Endothelial cell of umbilical vein (primary cell): Measurements from ENCODE around the gene CCDC74A. TPM values are rescaled to one million over a fixed set of nuclear protein-coding genes. Genes with fewer than 3 reads are reported as not detected.
"Not testable (repeated sequence)": the region's sequence is repeated elsewhere in the genome, so short reads cannot be mapped to it uniquely, and the experiment has no call there.

Source experiments
- BruUV-seq: library from RNA; stranded (reverse); fragments of 400-500 nt; replicated peaks from 2 replicates; lab custom pipeline; 2021; lab: Mats Ljungman, UMichigan
- CTCF ChIA-PET: fragments of 300-600, 350-600 bp; sonication (Branson Sonifier 250); formaldehyde crosslinking; loops from one replicate; lab custom pipeline; 2021; ENCODE audit warnings: antibody characterized with exemption, inconsistent platforms; lab: Charles Lee
- POLR2A ChIA-PET: fragments of 300-600, 350-600 bp; sonication (Branson Sonifier 250); formaldehyde crosslinking; loops from one replicate; lab custom pipeline; 2021; ENCODE audit warnings: antibody characterized with exemption, inconsistent platforms; lab: Charles Lee
- DNase-seq: peaks from one replicate; pipeline ENCODE4 v3.0.0-alpha.2; 2011; ENCODE audit warnings: low read depth, low spot score
- FAIRE-seq: peaks from 2 replicates; lab custom pipeline; 2011; peaks lifted over from hg19 to GRCh38; lab: Jason Lieb, UNC
- H2AFZ ChIP-seq: 2 replicates; pipeline ENCODE4 v1.6.0; 2012; ENCODE audit warnings: low read depth, low read length, control low read depth, inconsistent platforms
- H3K27ac ChIP-seq: 2 replicates; pipeline ENCODE4 v1.5.1; 2011; ENCODE audit warnings: low read depth, mild to moderate bottlenecking, control low read depth, low read length, moderate library complexity; ENCODE audit not compliant: insufficient read depth
- H3K27me3 ChIP-seq, 2 experiments: 2 replicates each; pipeline versions ENCODE4 v1.6.0 to v1.6.1; 2011; ENCODE audit warnings: low read length in 2 of 2, mixed read lengths in 1 of 2; ENCODE audit not compliant: control insufficient read depth in 2 of 2, insufficient read depth in 2 of 2
- H3K36me3 ChIP-seq, 2 experiments: 2 replicates in 1 of 2; 3 replicates in 1 of 2; pipeline ENCODE4 v1.5.1; 2011; ENCODE audit warnings: low read length in 2 of 2, mild to moderate bottlenecking in 1 of 2, moderate library complexity in 1 of 2; ENCODE audit not compliant: control insufficient read depth in 2 of 2, insufficient read depth in 2 of 2; ENCODE audit errors: extremely low read depth in 1 of 2
- H3K4me1 ChIP-seq: 3 replicates; pipeline ENCODE4 v1.5.1; 2011; ENCODE audit warnings: mild to moderate bottlenecking, low read length; ENCODE audit not compliant: control insufficient read depth, insufficient read depth; ENCODE audit errors: extremely low read depth
- H3K4me2 ChIP-seq: 2 replicates; pipeline ENCODE4 v1.6.1; 2011; ENCODE audit warnings: low read length, control low read depth, mixed read lengths; ENCODE audit not compliant: insufficient read depth
- H3K4me3 ChIP-seq, 3 experiments: fragments of 200-600 bp in 1 of 3; sonication (generic), shearing (Covaris generic) in 1 of 3; replicated peaks in 1 of 3; 2 replicates each; pipeline ENCODE4 v1.5.1; 2011 to 2016; ENCODE audit warnings: control low read depth in 3 of 3, low read length in 3 of 3, mild to moderate bottlenecking in 2 of 3, inconsistent platforms in 1 of 3, low read depth in 1 of 3, moderate library complexity in 1 of 3; ENCODE audit not compliant: insufficient read depth in 1 of 3
- H3K79me2 ChIP-seq: 2 replicates; pipeline ENCODE4 v1.6.0; 2012; ENCODE audit warnings: low read length, inconsistent platforms; ENCODE audit not compliant: control insufficient read depth, insufficient read depth
- H3K9ac ChIP-seq: replicated peaks from 2 replicates; pipeline ENCODE3; 2011; ENCODE audit warnings: low read length, control low read depth; ENCODE audit not compliant: insufficient read depth; ENCODE audit errors: extremely low read depth
- H3K9me1 ChIP-seq: replicated peaks from 3 replicates; pipeline ENCODE4 v1.6.0; 2011; ENCODE audit warnings: mild to moderate bottlenecking, low read length; ENCODE audit not compliant: control insufficient read depth, insufficient read depth; ENCODE audit errors: extremely low read depth
- H3K9me3 ChIP-seq: replicated peaks from 2 replicates; pipeline ENCODE4 v1.5.1; 2012; ENCODE audit warnings: low read length, inconsistent platforms; ENCODE audit not compliant: control insufficient read depth, insufficient read depth
- H4K20me1 ChIP-seq: replicated peaks from 2 replicates; pipeline ENCODE3; 2011; ENCODE audit warnings: mild to moderate bottlenecking, low read length; ENCODE audit not compliant: control insufficient read depth, insufficient read depth; ENCODE audit errors: extremely low read depth
- EZH2 ChIP-seq: IDR thresholded peaks from 2 replicates; pipeline ENCODE4 v1.6.1; 2012; ENCODE audit warnings: borderline replicate concordance, low read depth, mild to moderate bottlenecking, moderate library complexity, low read length, inconsistent platforms; ENCODE audit not compliant: severe bottlenecking
- FOS ChIP-seq: IDR thresholded peaks from 2 replicates; pipeline ENCODE4 v1.6.1; 2011; ENCODE audit warnings: mild to moderate bottlenecking, low read length, moderate library complexity, borderline replicate concordance; ENCODE audit not compliant: insufficient read depth
- GATA2 ChIP-seq: IDR thresholded peaks from 2 replicates; pipeline ENCODE4 v1.7.0; 2011; ENCODE audit warnings: low read depth, mild to moderate bottlenecking, moderate library complexity, mixed read lengths, low read length; ENCODE audit not compliant: insufficient read length, insufficient read depth
- MAX ChIP-seq: IDR thresholded peaks from 2 replicates; pipeline ENCODE4 v1.6.1; 2011; ENCODE audit not compliant: insufficient read depth, insufficient read length
- MYC ChIP-seq: IDR thresholded peaks from one replicate; pipeline ENCODE4 v1.6.1; 2011; ENCODE audit warnings: mild to moderate bottlenecking, low read depth, low read length
- POLR2A ChIP-seq: IDR thresholded peaks from 2 replicates; pipeline ENCODE4 v1.6.1; 2012; ENCODE audit warnings: low read depth, mild to moderate bottlenecking, control low read depth, low read length
- dilution Hi-C: fragments of 300-500 bp; cut with MboI; formaldehyde crosslinking; loops from one replicate; pipeline ENCODE4 v1.15.0; 2019; ENCODE audit warnings: low sequenced_read_pairs; ENCODE audit not compliant: extremely low pct_ligation_motif_present
- intact Hi-C: fragments of 100-400 bp; cut with micrococcal nuclease; formaldehyde crosslinking; loops from one replicate; pipeline ENCODE4 v1.10.0; 2022
- polyA plus RNA-seq, 4 experiments: library from polyadenylated mRNA; depleted of rRNA in 3 of 4; stranded (reverse) in 3 of 4; unstranded in 1 of 4; fragments of >200 nt; gene quantifications; 2 replicates each; pipeline versions ENCODE4 v1.2.1 to v1.2.3, GENCODE V29; 2011 to 2012; ENCODE audit warnings: missing spikeins in 1 of 4
- total RNA-seq: library from RNA; stranded (reverse); gene quantifications from 2 replicates; pipeline ENCODE4 v1.2.3, GENCODE V29; 2021

The CCDC74A gene
- total and polyA plus RNA-seq, 2 donors (not counting 3 experiments of a cell fraction or from before 2014, with no cell fraction given): 7.0 to 11.7 TPM

- CTCF ChIA-PET: no interaction called here
- no peak overlapping the region for H2AFZ ChIP-seq
- no peak overlapping the region for H3K9ac ChIP-seq
- no peaks in the 10 kb centered on the region for H4K20me1 ChIP-seq
- H3K36me3 ChIP-seq: peaks cover 0 to 26% of the 10 kb centered on the region in 2 experiments
- no peak overlapping the region for H3K4me3 ChIP-seq
- intact Hi-C loops (no loop called here), dilution Hi-C loops (no loop called here)
- no peaks in the 10 kb centered on the region for H3K4me1 ChIP-seq
- POLR2A ChIA-PET: no interaction called here
- no peaks in the 10 kb centered on the region for H3K27me3 ChIP-seq
- no TSS peak for BruUV-seq
- no peaks in the 10 kb centered on the region for H3K9me3 ChIP-seq
- H3K4me2 ChIP-seq: no peak overlapping the region
- no peaks in the 10 kb centered on the region for H3K79me2 ChIP-seq
- TF ChIP-seq MAX (no peak), FOS (no peak), POLR2A (no peak), EZH2 (no peak), MYC (no peak), GATA2 (no peak)
- H3K27ac ChIP-seq: no peak overlapping the region
- no peak for FAIRE-seq
- H3K9me1 ChIP-seq: no peaks in the 10 kb centered on the region
- DNase-seq: no peak
Observed at GRCh38 chr2:131509615-131510014, 18.1 kb upstream of the CCDC74A start.

- H3K79me2 ChIP-seq, POLR2A ChIA-PET, H3K9me1 ChIP-seq, FAIRE-seq, H3K4me2 ChIP-seq, CTCF ChIA-PET, intact Hi-C loops, H3K9ac ChIP-seq, H3K9me3 ChIP-seq, DNase-seq, BruUV-seq, H3K27me3 ChIP-seq, dilution Hi-C loops, H4K20me1 ChIP-seq, H2AFZ ChIP-seq, H3K27ac ChIP-seq, H3K4me1 ChIP-seq, H3K4me3 ChIP-seq: not testable (repeated sequence)
- peaks cover 0 to 26% of the 10 kb centered on the region in 2 experiments for H3K36me3 ChIP-seq
Observed at GRCh38 chr2:131511291-131511968, 16.3 kb upstream of the CCDC74A start.

GRCh38 chr2:131511969-131512870 is 15.5 kb upstream of the CCDC74A start:
- H3K4me1 ChIP-seq, H3K4me2 ChIP-seq, H2AFZ ChIP-seq, H3K79me2 ChIP-seq, intact Hi-C loops, H3K27me3 ChIP-seq, dilution Hi-C loops, FAIRE-seq, H4K20me1 ChIP-seq, H3K9me3 ChIP-seq, BruUV-seq, POLR2A ChIA-PET, DNase-seq, H3K9me1 ChIP-seq, H3K27ac ChIP-seq, CTCF ChIA-PET, H3K4me3 ChIP-seq, H3K9ac ChIP-seq: not testable (repeated sequence)
- H3K36me3 ChIP-seq: peaks cover 0 to 23% of the 10 kb centered on the region in 2 experiments
